Measurements from ENCODE around the gene MRFAP1L1. TPM values are rescaled to one million over a fixed set of nuclear protein-coding genes. Genes with fewer than 3 reads are reported as not detected.

Gene MRFAP1L1
- total RNA-seq, 1 donor from 2014 or later, result 48.8 TPM

GRCh38 chr4:6732441-6733357 is 23.0 kb upstream of the MRFAP1L1 start:
- Histone ChIP-seq H3K36me3 (no peaks in the 10 kb centered on the region), H3K9me3 (no peaks in the 10 kb centered on the region), H3K4me3 (no peak overlapping the region), H3K27me3 (ENCODE audit: low read depth) (no peaks in the 10 kb centered on the region), H3K4me1 (peaks cover 14% of the 10 kb centered on the region), H3K27ac (peak overlapping the region; percentile 46)
- TF ChIP-seq, protein P1, sequence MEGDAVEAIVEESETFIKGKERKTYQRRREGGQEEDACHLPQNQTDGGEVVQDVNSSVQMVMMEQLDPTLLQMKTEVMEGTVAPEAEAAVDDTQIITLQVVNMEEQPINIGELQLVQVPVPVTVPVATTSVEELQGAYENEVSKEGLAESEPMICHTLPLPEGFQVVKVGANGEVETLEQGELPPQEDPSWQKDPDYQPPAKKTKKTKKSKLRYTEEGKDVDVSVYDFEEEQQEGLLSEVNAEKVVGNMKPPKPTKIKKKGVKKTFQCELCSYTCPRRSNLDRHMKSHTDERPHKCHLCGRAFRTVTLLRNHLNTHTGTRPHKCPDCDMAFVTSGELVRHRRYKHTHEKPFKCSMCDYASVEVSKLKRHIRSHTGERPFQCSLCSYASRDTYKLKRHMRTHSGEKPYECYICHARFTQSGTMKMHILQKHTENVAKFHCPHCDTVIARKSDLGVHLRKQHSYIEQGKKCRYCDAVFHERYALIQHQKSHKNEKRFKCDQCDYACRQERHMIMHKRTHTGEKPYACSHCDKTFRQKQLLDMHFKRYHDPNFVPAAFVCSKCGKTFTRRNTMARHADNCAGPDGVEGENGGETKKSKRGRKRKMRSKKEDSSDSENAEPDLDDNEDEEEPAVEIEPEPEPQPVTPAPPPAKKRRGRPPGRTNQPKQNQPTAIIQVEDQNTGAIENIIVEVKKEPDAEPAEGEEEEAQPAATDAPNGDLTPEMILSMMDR (IDR thresholded peaks at IDR 0.05), result no peak
- intact Hi-C loops (cut with DNase I), result no loop called here
- ATAC-seq, result peak; percentile 90 to 96
- peak; percentile 80 for DNase-seq

- TF ChIP-seq, protein P1 (IDR thresholded peaks at IDR 0.05), result no peak
- Histone ChIP-seq H3K4me1 (peaks cover 14% of the 10 kb centered on the region), H3K9me3 (no peaks in the 10 kb centered on the region), H3K27ac (no peak overlapping the region), H3K36me3 (no peaks in the 10 kb centered on the region), H3K27me3 (ENCODE audit: low read depth) (no peaks in the 10 kb centered on the region), H3K4me3 (no peak overlapping the region)
- ATAC-seq (no peak), DNase-seq (no peak)
- intact Hi-C loops (cut with DNase I), result no loop called here
Measured at GRCh38 chr4:6731780-6732179, 22.1 kb upstream of the MRFAP1L1 start.

- peaks cover 14% of the 10 kb centered on the region for H3K4me1 ChIP-seq
- H3K27me3 ChIP-seq (ENCODE audit: low read depth), result no peaks in the 10 kb centered on the region
- intact Hi-C loops (cut with DNase I), result no loop called here
- no peak for DNase-seq
- no peak for ATAC-seq
- no peak overlapping the region for H3K27ac ChIP-seq
- H3K4me3 ChIP-seq, result no peak overlapping the region
- H3K36me3 ChIP-seq, result no peaks in the 10 kb centered on the region
- TF ChIP-seq, protein P1 (IDR thresholded peaks at IDR 0.05), result no peak
- no peaks in the 10 kb centered on the region for H3K9me3 ChIP-seq
Measured at GRCh38 chr4:6731318-6731675, 21.6 kb upstream of the MRFAP1L1 start.

DNA sequence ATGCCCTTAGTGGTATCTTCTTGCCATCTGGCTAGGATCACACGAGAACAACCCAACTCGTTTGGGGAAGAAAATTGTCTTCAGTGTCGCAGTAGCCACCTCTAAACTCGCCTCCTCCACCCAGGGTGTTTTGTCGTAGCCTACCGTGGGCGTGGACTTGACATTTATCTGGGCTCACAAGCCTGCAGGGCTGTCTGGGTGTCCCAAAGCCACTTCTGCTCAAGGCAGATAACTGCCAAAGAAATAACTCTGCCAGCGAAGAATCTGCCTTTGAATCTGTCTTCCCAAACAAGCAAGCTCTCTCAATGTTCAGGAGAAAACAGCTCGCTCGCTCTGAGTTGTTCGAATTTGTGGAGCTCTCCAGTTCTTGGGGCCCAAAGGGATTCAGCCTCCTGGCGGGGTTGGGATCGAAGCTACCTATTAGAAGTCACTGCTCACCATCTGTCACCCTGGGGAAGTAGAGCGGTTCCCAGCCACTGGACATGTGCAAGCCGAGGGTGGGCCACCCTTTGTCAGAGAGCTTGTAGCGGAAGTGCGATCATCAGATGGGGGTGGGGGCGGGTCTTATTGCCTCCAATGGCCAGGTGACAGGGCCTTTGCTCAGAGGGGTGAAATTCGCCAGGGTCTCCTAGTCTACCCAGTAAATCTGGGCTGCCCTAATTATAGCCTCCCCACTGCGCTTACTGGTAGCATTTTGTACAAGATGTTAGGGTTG is 21.1 kb upstream of the MRFAP1L1 start:
- Histone ChIP-seq H3K36me3 (no peaks in the 10 kb centered on the region), H3K27me3 (ENCODE audit: low read depth) (no peaks in the 10 kb centered on the region), H3K27ac (no peak overlapping the region), H3K4me1 (peaks cover 14% of the 10 kb centered on the region), H3K4me3 (no peak overlapping the region), H3K9me3 (no peaks in the 10 kb centered on the region)
- TF ChIP-seq, protein P1 (IDR thresholded peaks at IDR 0.05), result no peak
- intact Hi-C loops (cut with DNase I), result no loop called here
- no peak for ATAC-seq
- DNase-seq, result no peak

GRCh38 chr4:6728320-6729029 is 18.8 kb upstream of the MRFAP1L1 start:
- H3K27me3 ChIP-seq (ENCODE audit: low read depth), result no peaks in the 10 kb centered on the region
- H3K4me3 ChIP-seq, result no peak overlapping the region
- intact Hi-C loops (cut with DNase I), result no loop called here
- H3K4me1 ChIP-seq, result peaks cover 12% of the 10 kb centered on the region
- TF ChIP-seq, protein P1 (IDR thresholded peaks at IDR 0.05), result no peak
- H3K27ac ChIP-seq, result no peak overlapping the region
- no peaks in the 10 kb centered on the region for H3K9me3 ChIP-seq
- DNase-seq, result no peak
- ATAC-seq, result no peak
- no peaks in the 10 kb centered on the region for H3K36me3 ChIP-seq
